Loucy (cell line): ENCODE data around the gene ASTN2.

Experiments used
- H2AFZ ChIP-seq: fragments of 200-600 bp; sonication (generic); 2 replicates; pipeline ENCODE4 v1.6.0; 2016; ENCODE audit warnings: antibody characterized with exemption, mild to moderate bottlenecking, low read length, moderate library complexity
- H3F3A ChIP-seq: fragments of 200-600 bp; 2 replicates; pipeline ENCODE4 v1.6.0; 2016; ENCODE audit warnings: antibody characterized with exemption, low read depth, mild to moderate bottlenecking
- H3K27me3 ChIP-seq: fragments of 200-600 bp; sonication (generic); 2 replicates; pipeline ENCODE4 v1.6.1; 2014; ENCODE audit warnings: low read length, mild to moderate bottlenecking; ENCODE audit not compliant: insufficient read depth, poor library complexity, severe bottlenecking
- H3K36me3 ChIP-seq: fragments of 200-600 bp; sonication (generic); 2 replicates; pipeline ENCODE4 v1.6.1; 2016; ENCODE audit warnings: low read length; ENCODE audit not compliant: insufficient read depth
- H3K4me1 ChIP-seq: fragments of 200-600 bp; sonication (generic); 2 replicates; pipeline ENCODE4 v1.5.1; 2014; ENCODE audit warnings: low read length, mild to moderate bottlenecking; ENCODE audit not compliant: insufficient read depth, poor library complexity, severe bottlenecking
- H3K4me2 ChIP-seq: fragments of 200-600 bp; sonication (generic); 2 replicates; pipeline ENCODE4 v1.6.0; 2014; ENCODE audit warnings: antibody characterized with exemption, low read length, low read depth, mild to moderate bottlenecking; ENCODE audit not compliant: poor library complexity, severe bottlenecking
- H3K4me3 ChIP-seq: fragments of 200-600 bp; sonication (generic); 2 replicates; pipeline ENCODE4 v1.5.1; 2014; ENCODE audit warnings: low read length, mild to moderate bottlenecking, mixed read lengths; ENCODE audit not compliant: poor library complexity, severe bottlenecking
- H3K79me2 ChIP-seq: fragments of 200-600 bp; sonication (generic); 2 replicates; pipeline ENCODE4 v1.6.1; 2014; ENCODE audit warnings: low read length; ENCODE audit not compliant: insufficient read depth
- H3K9ac ChIP-seq: fragments of 200-600 bp; sonication (generic); 2 replicates; pipeline ENCODE4 v1.6.0; 2014; ENCODE audit warnings: mild to moderate bottlenecking, low read depth, low read length, moderate library complexity; ENCODE audit not compliant: poor library complexity, severe bottlenecking
- H3K9me2 ChIP-seq: fragments of 200-600 bp; sonication (generic); replicated peaks from 2 replicates; pipeline ENCODE4 v1.6.1; 2016; ENCODE audit warnings: low read depth, low read length, mixed read lengths
- H3K9me3 ChIP-seq: fragments of 200-600 bp; sonication (generic); 2 replicates; pipeline ENCODE4 v1.6.1; 2014; ENCODE audit warnings: mild to moderate bottlenecking, antibody characterized with exemption, low read length, low read depth; ENCODE audit not compliant: insufficient read depth
- H4K20me1 ChIP-seq: fragments of 200-600 bp; sonication (generic); 2 replicates; pipeline ENCODE4 v1.6.0; 2014; ENCODE audit warnings: antibody characterized with exemption, low read length, mild to moderate bottlenecking; ENCODE audit not compliant: insufficient read depth, poor library complexity, severe bottlenecking
- CTCF ChIP-seq: fragments of 200-600 bp; sonication (generic); conservative IDR thresholded peaks from 2 replicates; pipeline ENCODE4 v1.5.1; 2014; ENCODE audit warnings: mild to moderate bottlenecking, antibody characterized with exemption, low read length
- EZH2phosphoT487 ChIP-seq: fragments of 200-600 bp; IDR thresholded peaks from 2 replicates; pipeline ENCODE4 v1.6.1; 2018; ENCODE audit warnings: antibody characterized with exemption, mild to moderate bottlenecking, moderate library complexity, borderline replicate concordance

ASTN2 gene

DNA sequence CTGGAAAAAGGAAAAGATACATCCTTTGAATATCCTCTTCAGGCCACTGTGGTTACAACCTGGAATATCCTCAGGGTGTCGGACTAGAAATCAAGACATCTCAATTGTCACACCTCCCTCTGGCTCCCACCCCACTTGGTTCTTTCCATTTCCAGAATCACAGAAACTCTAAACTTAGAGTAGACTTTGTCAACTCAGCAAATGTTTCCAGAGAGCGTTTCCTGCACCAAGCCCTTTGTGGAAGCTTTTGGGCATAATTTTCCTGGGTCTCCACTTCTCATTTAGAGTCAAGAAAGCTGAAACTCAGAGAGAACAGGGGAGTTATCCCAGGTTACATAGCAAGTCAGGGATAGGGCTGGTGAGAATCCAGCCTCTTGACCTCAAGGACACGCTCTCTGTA is 108.8 kb downstream of the ASTN2 start:
- H3K27me3 ChIP-seq = no peaks in the 10 kb centered on the region
- H3K9me2 ChIP-seq = no peaks in the 10 kb centered on the region
- no peaks in the 10 kb centered on the region for H3K36me3 ChIP-seq
- H3F3A ChIP-seq = no peaks in the 10 kb centered on the region
- H2AFZ ChIP-seq = no peak overlapping the region
- H4K20me1 ChIP-seq = no peaks in the 10 kb centered on the region
- no peak overlapping the region for H3K4me2 ChIP-seq
- TF ChIP-seq CTCF (no peak), EZH2phosphoT487 (no peak)
- H3K4me3 ChIP-seq = no peak overlapping the region
- H3K4me1 ChIP-seq = no peaks in the 10 kb centered on the region
- H3K9ac ChIP-seq = no peak overlapping the region
- no peaks in the 10 kb centered on the region for H3K9me3 ChIP-seq
- no peaks in the 10 kb centered on the region for H3K79me2 ChIP-seq

GRCh38 chr9:117305454-117305853 is 109.4 kb downstream of the ASTN2 start:
- no peak overlapping the region for H3K9ac ChIP-seq
- H4K20me1 ChIP-seq = no peaks in the 10 kb centered on the region
- H3K4me3 ChIP-seq = no peak overlapping the region
- no peaks in the 10 kb centered on the region for H3K36me3 ChIP-seq
- H3K4me1 ChIP-seq = no peaks in the 10 kb centered on the region
- no peaks in the 10 kb centered on the region for H3K9me3 ChIP-seq
- H3F3A ChIP-seq = no peaks in the 10 kb centered on the region
- no peaks in the 10 kb centered on the region for H3K27me3 ChIP-seq
- no peak overlapping the region for H2AFZ ChIP-seq
- no peak overlapping the region for H3K4me2 ChIP-seq
- no peaks in the 10 kb centered on the region for H3K9me2 ChIP-seq
- H3K79me2 ChIP-seq = no peaks in the 10 kb centered on the region
- TF ChIP-seq EZH2phosphoT487 (no peak), CTCF (no peak)

DNA sequence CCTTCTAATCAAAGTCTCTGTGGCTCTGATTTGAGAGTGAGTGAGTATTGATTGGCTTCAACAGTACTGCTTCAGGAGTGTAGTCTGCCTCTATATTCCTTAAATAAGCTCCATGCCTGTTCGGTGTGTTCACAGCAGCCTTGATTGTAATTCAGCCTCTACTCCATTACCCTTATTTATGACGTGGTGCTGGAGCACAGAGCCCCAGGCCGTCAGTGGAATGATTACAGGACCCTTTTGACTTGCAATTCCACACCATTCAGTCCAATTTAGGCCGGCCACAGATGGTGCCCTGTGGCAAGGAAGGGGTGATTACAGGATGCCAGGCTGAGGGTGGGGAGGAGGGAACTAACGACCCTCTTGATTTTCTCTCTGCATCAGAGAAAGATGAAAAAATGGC is 110.3 kb downstream of the ASTN2 start:
- H3K9me3 ChIP-seq = no peaks in the 10 kb centered on the region
- no peak for TF ChIP-seq EZH2phosphoT487
- no peak overlapping the region for H3K9ac ChIP-seq
- no peaks in the 10 kb centered on the region for H3K36me3 ChIP-seq
- no peaks in the 10 kb centered on the region for H3K9me2 ChIP-seq
- H3K79me2 ChIP-seq = no peaks in the 10 kb centered on the region
- no peaks in the 10 kb centered on the region for H4K20me1 ChIP-seq
- no peaks in the 10 kb centered on the region for H3F3A ChIP-seq
- H3K4me2 ChIP-seq = no peak overlapping the region
- no peak overlapping the region for H3K4me3 ChIP-seq
- no peak overlapping the region for H2AFZ ChIP-seq
- H3K4me1 ChIP-seq = no peaks in the 10 kb centered on the region
- no peaks in the 10 kb centered on the region for H3K27me3 ChIP-seq

DNA sequence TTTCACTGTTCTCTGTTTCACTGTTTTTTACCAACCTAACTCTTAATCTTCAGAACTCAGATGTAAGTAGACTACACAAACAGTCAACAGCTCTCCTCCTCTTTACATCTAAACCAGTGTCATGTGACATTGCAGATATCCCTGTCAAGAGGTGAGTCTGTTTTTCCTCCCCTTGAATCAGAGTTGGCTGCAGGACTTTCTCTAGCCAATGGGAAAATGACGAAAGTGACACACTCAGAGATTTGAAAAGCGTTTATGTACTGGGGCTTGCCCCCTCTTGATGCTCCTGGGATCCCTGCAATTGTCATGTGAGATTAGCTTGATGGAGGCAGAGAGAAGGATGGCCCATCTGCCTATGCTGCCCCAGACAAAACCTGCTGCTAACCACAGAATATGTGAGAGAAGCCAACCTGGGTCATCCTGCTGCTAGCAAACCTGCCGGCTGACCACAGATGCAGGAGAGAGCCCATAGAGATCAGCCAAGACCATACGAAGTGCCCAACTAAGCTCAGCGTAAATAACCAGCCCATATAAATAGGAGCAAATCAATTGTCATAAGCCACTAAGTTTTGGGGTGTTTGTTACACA is 111.1 kb downstream of the ASTN2 start:
- no peaks in the 10 kb centered on the region for H3K79me2 ChIP-seq
- H3F3A ChIP-seq = no peaks in the 10 kb centered on the region
- no peaks in the 10 kb centered on the region for H3K9me2 ChIP-seq
- no peak overlapping the region for H3K9ac ChIP-seq
- no peaks in the 10 kb centered on the region for H3K36me3 ChIP-seq
- H3K4me1 ChIP-seq = no peaks in the 10 kb centered on the region
- no peak overlapping the region for H2AFZ ChIP-seq
- peaks cover 2% of the 10 kb centered on the region; the same call in 1 of the 2 replicates for H3K9me3 ChIP-seq
- no peak for TF ChIP-seq CTCF
- TF ChIP-seq EZH2phosphoT487 = no peak
- H3K4me2 ChIP-seq = no peak overlapping the region
- H4K20me1 ChIP-seq = no peaks in the 10 kb centered on the region
- no peaks in the 10 kb centered on the region for H3K27me3 ChIP-seq
- no peak overlapping the region for H3K4me3 ChIP-seq
